ENCODE results near the gene ADCY9.
"Not testable (repeated sequence)": the region's sequence is repeated elsewhere in the genome, so short reads cannot be mapped to it uniquely, and the experiment has no call there.

ADCY9 gene

GRCh38 chr16:3935921-3936320, 180.3 kb downstream of the ADCY9 start:
- Mint-ChIP-seq H3K27ac (no peak overlapping the region), H3K27me3 (ENCODE audit: low read depth) (peaks cover 3% of the 10 kb centered on the region), H3K36me3 (ENCODE audit: low read depth) (no peaks in the 10 kb centered on the region), H3K9me3 (no peaks in the 10 kb centered on the region), H3K4me3 (no peak overlapping the region), H3K4me1 (ENCODE audit: low read depth) (peaks cover 3% of the 10 kb centered on the region)

- Mint-ChIP-seq H3K27ac (no peak overlapping the region), H3K36me3 (ENCODE audit: low read depth) (no peaks in the 10 kb centered on the region), H3K4me3 (no peak overlapping the region), H3K27me3 (ENCODE audit: low read depth) (peaks cover 10% of the 10 kb centered on the region), H3K4me1 (ENCODE audit: low read depth) (peaks cover 3% of the 10 kb centered on the region), H3K9me3 (no peaks in the 10 kb centered on the region)
Measured at GRCh38 chr16:3934491-3935181, 181.6 kb downstream of the ADCY9 start.

- H3K4me1 Mint-ChIP-seq (ENCODE audit: low read depth); H3K4me3 Mint-ChIP-seq; H3K27ac Mint-ChIP-seq; H3K36me3 Mint-ChIP-seq (ENCODE audit: low read depth); H3K9me3 Mint-ChIP-seq: not testable (repeated sequence)
- peaks cover 15% of the 10 kb centered on the region for H3K27me3 Mint-ChIP-seq (ENCODE audit: low read depth)
Measured at GRCh38 chr16:3927147-3927546, 189.1 kb downstream of the ADCY9 start.

GRCh38 chr16:3924763-3925162, 191.5 kb downstream of the ADCY9 start:
- Mint-ChIP-seq H3K36me3 (ENCODE audit: low read depth) (no peaks in the 10 kb centered on the region), H3K4me3 (no peak overlapping the region), H3K9me3 (no peaks in the 10 kb centered on the region), H3K27me3 (ENCODE audit: low read depth) (peaks cover 5% of the 10 kb centered on the region), H3K4me1 (ENCODE audit: low read depth) (no peaks in the 10 kb centered on the region), H3K27ac (no peak overlapping the region)

GRCh38 chr16:3922241-3922640, 194.0 kb downstream of the ADCY9 start:
- Mint-ChIP-seq H3K27ac (no peak overlapping the region), H3K9me3 (peaks cover 12% of the 10 kb centered on the region), H3K4me1 (ENCODE audit: low read depth) (no peaks in the 10 kb centered on the region), H3K4me3 (no peak overlapping the region), H3K36me3 (ENCODE audit: low read depth) (peaks cover 2% of the 10 kb centered on the region), H3K27me3 (ENCODE audit: low read depth) (peaks cover 5% of the 10 kb centered on the region)

GRCh38 chr16:3920206-3920605, 196.0 kb downstream of the ADCY9 start:
- Mint-ChIP-seq H3K27ac (no peak overlapping the region), H3K4me1 (ENCODE audit: low read depth) (no peaks in the 10 kb centered on the region), H3K4me3 (no peak overlapping the region), H3K36me3 (ENCODE audit: low read depth) (peaks cover 2% of the 10 kb centered on the region), H3K27me3 (ENCODE audit: low read depth) (no peaks in the 10 kb centered on the region), H3K9me3 (peaks cover 12% of the 10 kb centered on the region)

GRCh38 chr16:3919413-3919812, 196.8 kb downstream of the ADCY9 start:
- H3K4me1 Mint-ChIP-seq (ENCODE audit: low read depth) = no peaks in the 10 kb centered on the region
- no peaks in the 10 kb centered on the region for H3K27me3 Mint-ChIP-seq (ENCODE audit: low read depth)
- peaks cover 12% of the 10 kb centered on the region for H3K9me3 Mint-ChIP-seq
- no peak overlapping the region for H3K27ac Mint-ChIP-seq
- H3K36me3 Mint-ChIP-seq (ENCODE audit: low read depth) = peaks cover 2% of the 10 kb centered on the region
- H3K4me3 Mint-ChIP-seq = no peak overlapping the region

- Mint-ChIP-seq H3K36me3 (ENCODE audit: low read depth) (peaks cover 2% of the 10 kb centered on the region), H3K27me3 (ENCODE audit: low read depth) (no peaks in the 10 kb centered on the region), H3K4me1 (ENCODE audit: low read depth) (no peaks in the 10 kb centered on the region), H3K4me3 (no peak overlapping the region), H3K9me3 (peaks cover 12% of the 10 kb centered on the region), H3K27ac (no peak overlapping the region)
Measured at GRCh38 chr16:3915426-3916260, 200.6 kb downstream of the ADCY9 start.

GRCh38 chr16:3912897-3913296, 203.3 kb downstream of the ADCY9 start:
- H3K9me3 Mint-ChIP-seq = no peaks in the 10 kb centered on the region
- H3K4me3 Mint-ChIP-seq = no peak overlapping the region
- H3K36me3 Mint-ChIP-seq (ENCODE audit: low read depth) = no peaks in the 10 kb centered on the region
- no peak overlapping the region for H3K27ac Mint-ChIP-seq
- no peaks in the 10 kb centered on the region for H3K4me1 Mint-ChIP-seq (ENCODE audit: low read depth)
- no peaks in the 10 kb centered on the region for H3K27me3 Mint-ChIP-seq (ENCODE audit: low read depth)
